Measurements from ENCODE around the gene PEDS1.
"Not testable (repeated sequence)": the region's sequence is repeated elsewhere in the genome, so short reads cannot be mapped to it uniquely, and the experiment has no call there.

PEDS1 gene

GRCh38 chr20:50140339-50140859 is 13.1 kb downstream of the PEDS1 start:
- H3K9me3 Mint-ChIP-seq = no peaks in the 10 kb centered on the region
- H3K27ac Mint-ChIP-seq = no peak overlapping the region
- H3K4me1 Mint-ChIP-seq (ENCODE audit: low read depth) = peaks cover 65% of the 10 kb centered on the region
- peaks cover 83% of the 10 kb centered on the region for H3K36me3 Mint-ChIP-seq (ENCODE audit: low read depth)
- H3K27me3 Mint-ChIP-seq = no peaks in the 10 kb centered on the region
- no peak overlapping the region for H3K4me3 Mint-ChIP-seq
- intact Hi-C loops (cut with micrococcal nuclease) = no loop called here

DNA sequence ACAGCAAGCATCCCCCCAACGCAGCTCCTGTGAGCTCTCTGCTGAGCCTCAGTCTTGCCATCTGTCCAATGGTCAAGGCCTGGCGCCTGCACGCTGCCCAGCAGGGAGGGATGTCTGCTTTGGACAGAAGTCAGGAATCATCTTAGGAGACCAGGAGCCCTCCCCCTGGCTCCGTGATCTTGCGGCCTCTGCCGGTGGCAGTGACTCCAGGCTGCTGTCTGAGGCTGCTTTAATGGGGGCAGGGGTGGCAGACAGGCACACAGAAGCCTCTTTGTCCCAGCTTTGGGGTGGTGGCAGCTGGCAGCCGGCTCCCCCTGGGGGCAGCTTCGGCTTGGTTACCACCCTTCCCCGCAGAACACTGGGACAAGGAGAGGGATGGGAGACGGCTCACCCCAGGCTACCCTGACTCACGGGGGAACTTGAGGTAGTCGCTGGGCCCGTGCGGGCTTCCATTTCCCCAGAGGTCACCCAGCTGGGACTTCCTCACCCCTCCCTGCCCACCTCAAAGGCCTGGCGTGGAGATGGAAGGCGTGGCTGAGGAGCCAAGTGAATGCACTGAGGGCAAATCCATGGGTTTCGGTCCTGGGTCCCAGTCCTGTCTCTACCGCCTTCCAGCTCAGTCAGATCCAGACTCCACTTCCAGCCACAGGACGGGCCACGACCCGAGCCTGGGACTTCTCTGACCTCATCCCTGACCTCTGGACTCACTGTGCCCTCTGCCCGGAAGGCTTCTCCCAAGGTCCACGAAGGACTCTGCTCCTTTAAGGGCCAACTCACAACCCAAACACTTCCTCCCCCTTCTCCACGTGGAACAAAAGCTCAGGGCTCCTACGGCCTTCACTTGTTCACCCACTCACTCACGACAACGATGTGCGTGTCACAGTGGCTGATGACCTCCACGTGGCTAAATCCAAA is 14.8 kb downstream of the PEDS1 start:
- Mint-ChIP-seq H3K4me1 (ENCODE audit: low read depth) (peaks cover 74% of the 10 kb centered on the region), H3K36me3 (ENCODE audit: low read depth) (peaks cover 98% of the 10 kb centered on the region), H3K27me3 (no peaks in the 10 kb centered on the region), H3K27ac (peak overlapping the region; percentile 77), H3K9me3 (no peaks in the 10 kb centered on the region), H3K4me3 (no peak overlapping the region)
- intact Hi-C loops (cut with micrococcal nuclease) = no loop called here

GRCh38 chr20:50138120-50138478 is 15.4 kb downstream of the PEDS1 start:
- Mint-ChIP-seq H3K9me3 (no peaks in the 10 kb centered on the region), H3K4me1 (ENCODE audit: low read depth) (peaks cover 76% of the 10 kb centered on the region), H3K4me3 (no peak overlapping the region), H3K27me3 (no peaks in the 10 kb centered on the region), H3K36me3 (ENCODE audit: low read depth) (peaks cover 98% of the 10 kb centered on the region), H3K27ac (peak overlapping the region; percentile 77)
- intact Hi-C loops (cut with micrococcal nuclease) = no loop called here

- intact Hi-C loops (cut with micrococcal nuclease) = not testable (repeated sequence)
- Mint-ChIP-seq H3K36me3 (ENCODE audit: low read depth) (peaks cover 98% of the 10 kb centered on the region), H3K27ac (peak overlapping the region; percentile 77)
Measured at GRCh38 chr20:50137702-50138101, 15.8 kb downstream of the PEDS1 start.

DNA sequence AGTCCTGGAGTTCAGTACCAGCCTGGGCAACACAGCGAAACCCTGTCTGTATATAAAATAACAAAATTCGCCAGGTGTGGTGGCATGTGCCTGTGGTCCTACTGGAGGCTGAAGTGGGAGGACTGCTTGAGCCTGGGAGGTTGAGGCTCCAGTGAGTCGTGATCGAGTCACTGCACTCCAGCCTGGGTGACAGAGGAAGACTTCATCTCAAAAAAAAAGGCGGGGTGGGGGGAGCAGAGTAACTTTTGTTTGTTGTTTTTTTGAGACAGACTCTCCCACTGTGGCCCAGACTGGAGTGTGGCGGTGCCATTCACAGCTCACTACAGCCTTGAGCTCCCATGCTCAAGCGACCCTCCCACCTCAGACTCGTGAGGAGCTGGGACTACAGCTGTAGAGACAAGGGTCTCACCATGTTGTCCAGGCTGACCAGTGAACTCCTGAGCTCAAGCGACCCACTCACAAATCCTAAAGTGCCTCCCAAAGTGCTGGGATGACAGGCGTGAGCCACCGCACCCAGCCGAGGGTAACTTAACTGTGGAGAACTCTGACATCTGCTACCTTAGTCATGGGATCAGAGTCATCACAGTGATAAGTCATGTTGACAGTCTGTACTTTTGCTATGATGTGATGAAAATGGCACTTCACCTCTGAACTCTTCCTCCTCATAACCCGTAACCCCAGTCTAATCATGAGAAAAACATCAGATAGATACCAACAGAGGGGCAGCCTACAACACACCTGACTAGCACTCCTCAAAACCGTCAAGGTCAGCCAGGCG is 16.5 kb downstream of the PEDS1 start:
- intact Hi-C loops (cut with micrococcal nuclease) = no loop called here
- Mint-ChIP-seq H3K4me1 (ENCODE audit: low read depth) (peaks cover 73% of the 10 kb centered on the region), H3K9me3 (no peaks in the 10 kb centered on the region), H3K27me3 (no peaks in the 10 kb centered on the region), H3K4me3 (no peak overlapping the region), H3K27ac (peak overlapping the region; percentile 77), H3K36me3 (ENCODE audit: low read depth) (peaks cover 98% of the 10 kb centered on the region)

More at GRCh38 chr20:50137702-50138101, 15.8 kb downstream of the PEDS1 start:
- H3K9me3 Mint-ChIP-seq, H3K27me3 Mint-ChIP-seq, H3K4me3 Mint-ChIP-seq: not testable (repeated sequence)
- H3K4me1 Mint-ChIP-seq (ENCODE audit: low read depth) = peaks cover 74% of the 10 kb centered on the region

GRCh38 chr20:50135157-50135556 is 18.4 kb downstream of the PEDS1 start:
- H3K4me3 Mint-ChIP-seq; intact Hi-C loops (cut with micrococcal nuclease); H3K27me3 Mint-ChIP-seq; H3K27ac Mint-ChIP-seq; H3K9me3 Mint-ChIP-seq: not testable (repeated sequence)
- Mint-ChIP-seq H3K36me3 (ENCODE audit: low read depth) (peaks cover 98% of the 10 kb centered on the region), H3K4me1 (ENCODE audit: low read depth) (peaks cover 69% of the 10 kb centered on the region)

DNA sequence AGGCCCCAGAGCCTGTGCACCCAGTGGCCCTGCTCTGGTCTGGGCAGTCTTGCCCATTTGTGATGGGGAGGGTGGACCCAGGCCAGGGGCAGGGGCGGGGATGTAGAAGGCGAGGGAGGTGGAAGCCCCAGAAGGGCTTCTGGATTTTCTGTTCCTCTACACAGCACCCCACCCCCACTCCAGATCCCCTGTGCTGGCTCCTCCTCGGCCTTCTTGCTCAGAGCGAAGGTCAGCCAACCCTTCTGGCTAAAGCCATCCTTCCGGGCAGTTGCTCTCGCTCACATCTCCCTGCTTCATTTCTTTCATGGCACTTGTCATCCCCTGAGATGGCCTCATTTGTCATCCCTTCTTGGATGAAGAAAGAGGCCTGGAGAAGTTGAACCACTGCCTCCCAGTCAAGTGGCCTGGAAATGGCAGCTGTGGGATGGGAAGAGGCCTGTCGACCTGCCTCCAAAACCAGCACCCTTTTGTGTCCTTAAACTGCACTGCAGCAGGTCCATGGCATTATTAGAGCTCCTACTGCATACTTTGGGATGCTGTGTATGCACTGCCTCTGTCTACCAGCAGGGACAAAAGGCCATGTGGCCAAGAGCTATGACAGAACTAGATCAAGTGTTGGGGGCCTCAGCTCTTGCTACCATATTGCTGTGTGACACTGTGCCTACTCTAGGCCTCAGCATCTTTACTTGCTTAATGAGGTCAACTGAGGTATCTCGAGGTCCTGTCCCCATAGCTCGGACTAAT is 19.9 kb downstream of the PEDS1 start:
- peaks cover 57% of the 10 kb centered on the region for H3K4me1 Mint-ChIP-seq (ENCODE audit: low read depth)
- H3K4me3 Mint-ChIP-seq = no peak overlapping the region
- intact Hi-C loops (cut with micrococcal nuclease) = no loop called here
- H3K27me3 Mint-ChIP-seq = no peaks in the 10 kb centered on the region
- H3K27ac Mint-ChIP-seq = no peak overlapping the region
- H3K9me3 Mint-ChIP-seq = no peaks in the 10 kb centered on the region
- peaks cover 98% of the 10 kb centered on the region for H3K36me3 Mint-ChIP-seq (ENCODE audit: low read depth)

DNA sequence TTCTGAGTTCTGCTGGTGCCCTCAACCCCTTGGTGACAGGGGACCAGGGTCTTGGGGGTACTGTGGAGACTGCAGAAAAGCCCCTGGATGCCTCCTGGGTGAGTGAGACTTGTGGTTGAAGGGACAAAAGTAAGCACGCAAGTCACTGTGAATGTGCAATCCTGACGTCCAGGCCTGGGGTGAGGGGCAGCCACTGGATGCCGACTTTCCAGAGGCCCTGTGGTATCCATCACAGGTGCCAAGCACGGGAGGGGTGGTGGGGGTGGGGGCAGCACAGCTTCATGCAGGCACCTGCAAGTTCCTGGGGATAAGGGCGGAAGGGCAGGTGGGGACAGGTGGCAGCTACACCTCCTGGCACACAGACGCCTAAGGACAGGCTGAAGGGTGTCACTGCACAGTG is 20.5 kb downstream of the PEDS1 start:
- H3K27me3 Mint-ChIP-seq = no peaks in the 10 kb centered on the region
- H3K4me3 Mint-ChIP-seq = no peak overlapping the region
- intact Hi-C loops (cut with micrococcal nuclease) = no loop called here
- H3K9me3 Mint-ChIP-seq = no peaks in the 10 kb centered on the region
- no peak overlapping the region for H3K27ac Mint-ChIP-seq
- H3K4me1 Mint-ChIP-seq (ENCODE audit: low read depth) = peaks cover 51% of the 10 kb centered on the region
- peaks cover 98% of the 10 kb centered on the region for H3K36me3 Mint-ChIP-seq (ENCODE audit: low read depth)

DNA sequence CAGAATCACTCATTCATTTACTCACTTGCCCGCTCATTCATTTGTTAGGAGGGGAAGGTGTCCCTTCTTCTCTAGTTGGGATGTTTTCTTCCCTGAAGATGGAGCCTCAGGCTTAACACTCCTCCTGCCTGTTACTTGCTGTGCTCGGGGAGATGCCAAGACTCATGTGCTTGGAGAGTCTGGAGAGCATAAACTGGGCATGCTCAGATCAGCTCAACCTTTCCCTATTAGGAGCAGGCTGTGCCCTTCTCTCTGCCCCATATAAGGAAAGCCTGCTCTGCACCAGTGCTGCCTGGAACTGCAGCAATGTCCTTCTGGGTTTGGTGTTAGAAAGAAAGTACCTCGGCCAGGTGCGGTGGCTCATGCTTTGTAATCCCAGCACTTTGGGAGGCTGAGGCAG is 22.5 kb downstream of the PEDS1 start:
- H3K4me1 Mint-ChIP-seq (ENCODE audit: low read depth) = peaks cover 56% of the 10 kb centered on the region
- H3K4me3 Mint-ChIP-seq = no peak overlapping the region
- peaks cover 97% of the 10 kb centered on the region for H3K36me3 Mint-ChIP-seq (ENCODE audit: low read depth)
- peak overlapping the region; percentile 20 for H3K27ac Mint-ChIP-seq
- intact Hi-C loops (cut with micrococcal nuclease) = no loop called here
- no peaks in the 10 kb centered on the region for H3K27me3 Mint-ChIP-seq
- H3K9me3 Mint-ChIP-seq = no peaks in the 10 kb centered on the region

- Mint-ChIP-seq H3K27ac (no peak overlapping the region), H3K4me1 (ENCODE audit: low read depth) (peaks cover 56% of the 10 kb centered on the region), H3K36me3 (ENCODE audit: low read depth) (peaks cover 97% of the 10 kb centered on the region), H3K27me3 (no peaks in the 10 kb centered on the region), H3K4me3 (no peak overlapping the region), H3K9me3 (no peaks in the 10 kb centered on the region)
- intact Hi-C loops (cut with micrococcal nuclease) = no loop called here
Measured at GRCh38 chr20:50130356-50130723, 23.2 kb downstream of the PEDS1 start.

GRCh38 chr20:50129662-50130355 is 23.7 kb downstream of the PEDS1 start:
- H3K36me3 Mint-ChIP-seq (ENCODE audit: low read depth) = peaks cover 97% of the 10 kb centered on the region
- no peak overlapping the region for H3K4me3 Mint-ChIP-seq
- intact Hi-C loops (cut with micrococcal nuclease) = no loop called here
- peaks cover 56% of the 10 kb centered on the region for H3K4me1 Mint-ChIP-seq (ENCODE audit: low read depth)
- no peaks in the 10 kb centered on the region for H3K9me3 Mint-ChIP-seq
- no peak overlapping the region for H3K27ac Mint-ChIP-seq
- H3K27me3 Mint-ChIP-seq = no peaks in the 10 kb centered on the region

GRCh38 chr20:50128520-50128905 is 25.0 kb downstream of the PEDS1 start:
- H3K9me3 Mint-ChIP-seq = no peaks in the 10 kb centered on the region

More at GRCh38 chr20:50128520-50128905, 25.0 kb downstream of the PEDS1 start:
- intact Hi-C loops (cut with micrococcal nuclease) = no loop called here
- Mint-ChIP-seq H3K4me1 (ENCODE audit: low read depth) (peaks cover 44% of the 10 kb centered on the region), H3K27ac (no peak overlapping the region), H3K27me3 (no peaks in the 10 kb centered on the region), H3K4me3 (no peak overlapping the region), H3K36me3 (ENCODE audit: low read depth) (peaks cover 98% of the 10 kb centered on the region)

Data from dendritic cell treated with granulocyte-macrophage colony-stimulating factor and Interleukin-4, amounts not matched to agents 40 ng/mL and 50 ng/mL, for 4 days (primary cell).